ENCODE data around the gene CHFR.
"Not testable (repeated sequence)": the region's sequence is repeated elsewhere in the genome, so short reads cannot be mapped to it uniquely, and the experiment has no call there.

The CHFR gene

DNA sequence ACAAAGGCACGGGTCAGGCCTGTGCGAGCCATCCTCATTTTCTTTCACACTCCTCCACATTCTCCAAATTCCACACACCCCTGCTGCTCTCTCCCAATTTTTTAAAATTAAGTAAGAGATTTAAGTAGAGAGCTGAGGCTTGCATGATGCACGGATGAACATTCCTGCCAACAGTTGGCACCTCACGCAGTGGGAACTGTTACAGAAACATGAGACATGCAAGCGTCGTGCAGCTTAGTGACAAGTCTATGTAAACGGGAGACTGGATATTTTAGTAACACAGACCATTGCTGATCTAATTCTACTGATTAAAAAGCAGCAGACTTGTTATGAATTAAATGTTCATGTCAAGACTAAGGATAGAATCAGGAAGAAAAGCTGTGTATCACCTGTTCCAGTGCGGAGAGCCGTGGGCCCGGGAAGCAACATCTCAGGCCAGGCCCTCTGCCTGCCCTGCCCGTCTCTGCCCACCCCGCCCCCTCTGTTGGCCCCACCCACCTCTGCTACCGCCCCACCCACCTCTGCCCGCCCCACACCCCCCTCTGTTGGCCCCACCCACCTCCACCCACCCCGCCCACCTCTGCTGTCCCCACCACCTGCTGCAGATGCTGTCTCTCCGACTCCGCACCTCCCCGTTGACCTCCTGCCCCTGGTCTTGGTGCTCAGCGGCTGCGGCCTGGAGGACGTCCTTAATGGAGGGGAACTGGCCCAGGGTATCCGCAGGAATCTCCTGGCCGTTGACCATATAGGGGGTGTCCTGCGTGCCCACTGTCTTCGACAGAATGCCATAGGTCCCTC is 79.9 kb downstream of the CHFR start:
- DNase-seq, result no peak

DNA sequence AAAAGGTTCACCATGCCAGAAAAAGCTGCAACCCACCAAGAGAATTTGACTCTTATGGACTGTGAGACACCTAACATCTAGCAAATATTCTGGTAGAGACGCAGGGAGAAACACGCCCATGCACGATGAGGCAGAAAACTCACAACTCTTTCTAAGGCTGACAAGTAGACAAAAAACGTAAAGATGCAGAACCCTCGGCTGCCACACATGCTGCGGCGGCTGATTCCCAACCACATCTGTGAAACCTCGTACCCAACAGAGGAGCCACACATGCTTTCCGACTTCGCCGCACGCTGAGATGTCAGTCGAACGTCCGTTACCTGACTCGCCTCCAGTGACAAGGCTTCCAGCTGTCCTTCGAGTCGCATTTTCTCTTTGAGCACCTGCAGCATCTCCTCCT is 80.5 kb downstream of the CHFR start:
- no peak for DNase-seq

DNA sequence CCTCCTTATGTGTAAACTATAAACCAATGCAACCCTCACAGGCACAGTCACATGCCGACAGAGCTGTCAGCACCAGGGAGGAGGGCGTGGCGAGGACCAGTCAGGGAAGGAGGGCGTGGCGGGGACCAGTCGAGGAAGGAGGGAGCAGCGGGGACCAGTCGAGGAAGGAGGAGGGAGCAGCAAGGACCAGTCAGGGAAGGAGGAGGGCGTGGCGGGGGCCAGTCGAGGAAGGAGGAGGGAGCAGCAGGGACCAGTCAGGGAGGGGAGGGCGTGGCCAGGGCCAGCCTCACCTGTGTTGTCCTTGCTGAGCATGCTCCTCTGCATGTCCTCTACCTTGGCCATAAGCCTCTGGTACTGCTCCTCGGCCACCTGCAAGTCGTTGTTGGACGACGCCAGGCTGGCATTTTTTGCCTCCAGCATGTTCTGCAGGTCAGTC is 83.0 kb downstream of the CHFR start:
- DNase-seq, result no peak

DNA sequence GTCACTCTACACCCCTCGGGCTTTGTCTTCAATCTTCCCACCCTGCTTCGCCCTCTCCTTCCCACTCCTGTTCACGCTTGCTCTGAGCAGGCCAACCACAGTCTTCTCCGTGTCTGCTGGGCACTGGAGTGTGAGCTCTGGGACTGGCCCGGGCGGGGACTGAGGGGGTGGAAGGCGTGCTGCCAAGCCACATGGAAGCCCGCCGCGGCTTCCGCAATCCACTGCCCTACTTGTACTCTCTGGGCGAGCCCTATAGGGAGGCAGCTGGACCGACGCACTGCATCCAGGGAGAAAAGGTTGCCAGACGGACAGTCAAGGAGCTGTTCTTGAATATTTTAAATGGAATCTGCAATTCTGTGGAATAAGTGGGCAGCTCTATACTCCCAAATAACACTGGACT is 83.5 kb downstream of the CHFR start:
- DNase-seq, result no peak

DNA sequence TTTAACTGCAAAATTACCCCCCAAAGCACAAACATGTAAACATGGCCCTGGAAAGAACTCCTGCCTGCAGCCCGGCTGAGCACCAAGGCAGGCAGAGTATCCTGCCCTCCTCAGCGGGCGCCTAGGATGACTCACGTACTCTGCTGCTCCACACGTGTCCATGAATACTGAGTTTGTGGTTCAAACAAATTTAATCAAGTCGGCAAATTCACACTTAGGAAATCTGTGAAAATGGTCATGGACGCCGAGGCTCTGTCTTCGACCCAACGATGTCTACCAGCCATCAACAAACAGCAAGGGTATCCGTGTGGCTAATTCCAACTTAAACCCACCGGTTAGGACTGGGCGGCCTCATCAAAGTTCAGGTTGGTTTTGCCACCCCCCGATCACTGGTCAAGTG is 84.3 kb downstream of the CHFR start:
- no peak for DNase-seq

DNA sequence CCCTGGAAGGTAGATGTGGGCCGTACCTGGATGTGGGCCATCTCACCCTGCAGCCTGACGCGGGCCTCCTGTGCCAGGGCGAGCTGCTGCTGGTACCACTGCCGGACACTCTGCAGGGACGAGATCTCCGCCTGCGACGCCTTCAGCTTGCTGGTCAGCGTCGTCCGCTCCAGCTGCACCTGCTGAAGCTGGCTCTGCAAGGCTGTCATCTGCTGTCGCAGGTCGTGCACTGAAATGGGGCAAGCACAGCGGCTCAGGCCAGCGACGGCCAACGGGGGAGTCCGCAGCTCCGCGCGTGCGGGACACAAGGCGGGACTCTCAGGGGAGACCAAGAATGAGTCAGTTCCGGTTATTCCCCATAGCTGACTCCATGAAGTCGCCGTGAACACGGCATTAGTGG is 85.7 kb downstream of the CHFR start:
- DNase-seq, result no peak

DNA sequence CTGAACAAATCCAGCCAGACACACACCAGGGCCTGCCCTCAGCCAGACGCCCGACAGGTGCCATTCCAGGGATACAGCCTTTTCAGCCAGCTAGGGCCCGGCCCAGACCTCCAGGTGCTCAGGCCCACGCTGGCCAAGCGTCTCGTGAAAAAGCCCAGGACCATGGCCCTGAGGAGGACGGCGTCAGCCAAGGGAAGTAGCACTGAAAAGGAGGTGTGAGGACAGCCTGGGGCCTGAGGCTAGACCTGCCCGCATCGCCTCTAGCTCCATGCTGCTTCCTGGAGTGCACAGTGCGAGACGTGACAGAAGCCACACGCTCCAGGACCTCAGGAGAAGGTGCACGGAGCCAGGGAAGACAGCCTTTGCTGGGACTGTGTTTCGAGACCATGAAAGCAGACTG is 88.6 kb downstream of the CHFR start:
- DNase-seq, result no peak

DNA sequence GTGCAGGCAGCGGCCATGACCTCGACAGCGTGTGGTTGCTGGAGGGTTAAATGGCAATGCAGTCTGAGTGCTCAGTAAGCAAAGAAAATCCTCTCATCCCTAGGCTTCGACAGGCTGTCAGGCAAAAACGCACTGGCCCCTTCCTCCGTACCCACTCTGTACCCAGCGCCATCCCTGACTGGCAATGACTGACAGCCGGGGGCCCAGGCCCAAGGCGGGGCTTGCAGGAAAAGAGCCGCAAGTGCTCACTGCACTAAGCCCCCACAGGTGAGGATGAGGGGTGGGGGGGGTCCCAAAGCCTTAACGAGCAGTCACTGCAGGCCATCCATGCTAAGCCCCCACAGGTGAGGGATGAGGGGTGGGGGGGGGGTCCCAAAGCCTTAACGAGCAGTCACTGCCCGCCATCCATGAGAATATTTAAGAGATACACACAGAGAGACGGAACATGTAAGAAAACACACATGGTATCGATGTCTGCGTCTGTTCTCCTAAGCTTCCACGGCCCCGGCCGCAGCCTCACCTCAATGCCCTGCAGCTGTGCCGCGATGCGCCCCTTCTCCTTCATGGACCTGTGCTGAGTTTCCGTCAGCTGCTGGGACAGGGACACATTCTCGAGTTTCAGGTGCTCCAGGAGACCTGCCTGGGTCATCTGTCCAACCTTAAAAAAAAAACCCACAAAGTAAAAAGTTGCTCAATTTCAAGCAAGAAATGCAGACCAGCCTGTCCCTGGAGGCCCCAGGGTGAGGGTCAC is 89.4 kb downstream of the CHFR start:
- no peak for DNase-seq

DNA sequence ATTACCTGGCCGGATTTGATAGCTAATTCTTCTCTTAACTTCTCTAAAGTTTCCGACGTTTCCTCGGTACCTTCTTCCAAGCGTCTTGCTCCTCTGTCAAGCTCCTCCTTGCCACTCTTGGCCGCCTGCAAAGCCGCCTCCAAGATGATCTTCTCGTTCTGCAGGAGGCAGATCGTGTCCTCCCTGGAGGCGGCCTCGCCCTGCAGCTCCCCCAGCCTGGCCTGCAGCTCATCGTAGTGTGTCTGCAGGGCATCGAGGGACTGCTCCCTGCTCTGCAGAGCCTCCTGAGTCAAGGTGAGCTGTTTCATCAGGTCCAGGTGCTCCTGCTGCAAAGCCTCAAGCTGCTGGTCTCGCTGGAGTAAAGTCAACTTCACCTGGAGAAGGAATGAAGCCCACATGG is 91.6 kb downstream of the CHFR start:
- DNase-seq, result no peak

DNA sequence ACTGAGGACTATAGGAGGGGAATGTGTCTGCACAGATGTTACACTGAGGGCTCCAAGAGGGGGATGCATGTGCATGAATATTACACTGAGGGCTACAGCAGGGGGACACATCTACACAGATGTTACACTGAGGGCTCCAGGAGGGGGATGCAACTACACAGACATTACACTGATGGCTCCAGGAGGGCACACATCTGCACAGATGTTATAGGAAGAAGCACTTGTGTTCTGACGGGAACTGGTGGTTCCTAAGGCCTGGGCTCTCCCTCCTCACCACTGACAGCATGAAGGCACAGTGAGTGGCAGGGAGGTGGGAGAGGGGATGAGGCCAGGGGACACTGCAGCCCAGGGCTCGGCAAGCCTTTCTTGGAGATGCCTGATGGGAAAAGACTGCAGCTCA is 95.5 kb downstream of the CHFR start:
- not testable (repeated sequence) for DNase-seq

DNA sequence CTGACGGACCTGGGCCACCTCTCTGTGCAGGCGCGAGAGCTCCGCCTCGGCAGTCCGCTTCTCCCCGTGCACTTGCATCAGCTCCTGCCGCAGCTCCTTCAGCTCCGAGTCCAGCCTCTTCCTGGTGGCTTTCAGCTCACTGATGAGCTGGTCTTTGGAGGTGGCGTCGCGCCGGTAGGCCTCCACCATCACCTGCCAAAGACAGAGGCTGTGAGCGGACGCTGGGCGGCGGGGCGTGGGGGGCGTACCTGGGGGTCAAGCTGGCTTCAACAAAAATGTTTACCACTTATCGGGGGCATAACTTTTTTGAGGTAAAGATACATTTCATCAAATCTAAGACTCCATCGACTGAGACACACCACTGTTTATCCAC is 98.3 kb downstream of the CHFR start:
- no peak for DNase-seq

DNA sequence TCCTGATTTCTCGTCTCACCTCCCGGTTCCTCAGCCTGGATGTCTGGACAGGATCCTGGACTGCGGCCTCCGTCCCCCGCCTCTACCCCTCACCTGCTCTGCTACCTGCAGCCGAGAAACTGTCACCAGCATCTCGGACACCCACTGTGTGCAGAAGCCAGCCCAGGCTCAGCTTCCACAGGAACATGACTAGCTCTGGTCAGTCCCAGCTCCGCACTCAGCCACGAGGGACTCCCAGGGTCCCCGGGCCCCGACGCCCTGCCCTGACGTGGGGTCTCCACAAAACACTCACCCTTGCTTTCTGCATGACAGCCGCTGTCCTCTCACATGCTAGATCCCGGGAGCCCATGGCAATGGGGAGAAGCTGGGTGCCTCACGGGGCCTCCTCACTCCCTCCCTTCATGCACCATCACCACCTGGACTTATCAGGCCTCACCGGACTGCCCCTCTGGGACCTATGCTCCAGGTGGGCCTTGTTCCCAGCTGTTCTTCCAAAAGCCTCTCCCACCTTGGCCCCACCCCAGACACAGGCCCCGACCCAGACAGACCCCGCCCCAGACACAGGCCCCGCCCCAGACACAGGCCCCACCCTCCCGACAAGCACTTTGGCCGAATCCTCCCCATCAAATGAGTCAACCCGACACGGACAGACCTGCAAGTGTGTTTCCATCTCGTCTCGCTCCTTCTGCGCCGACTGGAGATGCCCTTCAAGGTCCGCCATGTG is 98.9 kb downstream of the CHFR start:
- no peak for DNase-seq

DNA sequence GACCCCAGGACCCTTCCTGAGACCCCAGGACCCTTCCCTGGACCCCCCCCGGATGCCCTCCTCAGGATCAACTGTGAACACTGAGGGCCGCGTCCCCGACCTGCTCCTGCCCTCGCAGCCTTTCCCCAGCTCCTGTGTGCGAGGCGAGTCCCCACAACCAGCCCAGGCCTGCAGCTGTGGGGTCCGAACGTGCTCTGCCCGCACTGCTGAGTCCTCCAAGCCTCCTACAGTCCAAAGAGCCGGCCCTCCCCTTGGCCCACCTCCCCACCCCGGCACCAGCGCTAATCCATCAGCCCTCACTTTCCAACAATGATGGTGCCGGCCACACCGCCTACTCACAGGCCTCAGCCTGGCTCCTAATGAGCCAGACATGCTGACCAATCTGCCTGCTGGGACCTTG is 99.5 kb downstream of the CHFR start:
- no peak for DNase-seq

DNA sequence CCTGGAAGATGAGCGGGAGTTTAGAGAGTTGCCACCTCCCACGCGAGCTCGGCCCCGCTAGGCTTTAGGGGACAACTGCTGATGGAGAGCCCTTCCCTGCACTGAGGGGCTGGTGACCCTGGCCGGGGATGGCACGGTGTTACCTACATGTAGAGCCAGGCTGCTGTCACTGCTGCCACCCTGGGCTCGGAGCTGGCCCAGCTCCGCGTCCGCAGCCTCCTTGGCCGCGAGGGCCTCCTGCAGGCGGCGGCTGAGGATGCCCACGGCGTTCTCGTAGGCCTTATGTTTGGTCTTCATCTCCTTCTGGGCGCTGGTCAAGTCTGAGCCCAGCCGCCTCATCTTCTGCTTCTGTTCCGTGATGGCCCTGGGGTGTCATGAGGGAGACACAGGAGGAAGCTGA is 101.2 kb downstream of the CHFR start:
- no peak for DNase-seq

DNA sequence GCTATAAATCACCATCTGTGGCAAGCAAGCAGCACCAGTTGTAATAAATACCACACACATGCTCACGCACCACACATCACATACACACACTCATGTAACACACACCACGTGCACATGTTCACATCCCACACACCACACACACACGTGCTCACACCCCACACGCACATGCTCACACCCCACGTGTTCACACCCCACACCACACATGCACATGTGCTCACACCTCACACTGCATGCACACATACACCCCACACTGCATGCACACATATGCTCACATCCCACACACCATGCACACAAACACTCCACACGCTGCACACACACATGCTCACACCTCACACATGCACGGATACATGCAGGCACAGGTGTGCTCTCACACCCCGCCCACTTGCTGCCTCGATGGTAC is 102.8 kb downstream of the CHFR start:
- no peak for DNase-seq

DNA sequence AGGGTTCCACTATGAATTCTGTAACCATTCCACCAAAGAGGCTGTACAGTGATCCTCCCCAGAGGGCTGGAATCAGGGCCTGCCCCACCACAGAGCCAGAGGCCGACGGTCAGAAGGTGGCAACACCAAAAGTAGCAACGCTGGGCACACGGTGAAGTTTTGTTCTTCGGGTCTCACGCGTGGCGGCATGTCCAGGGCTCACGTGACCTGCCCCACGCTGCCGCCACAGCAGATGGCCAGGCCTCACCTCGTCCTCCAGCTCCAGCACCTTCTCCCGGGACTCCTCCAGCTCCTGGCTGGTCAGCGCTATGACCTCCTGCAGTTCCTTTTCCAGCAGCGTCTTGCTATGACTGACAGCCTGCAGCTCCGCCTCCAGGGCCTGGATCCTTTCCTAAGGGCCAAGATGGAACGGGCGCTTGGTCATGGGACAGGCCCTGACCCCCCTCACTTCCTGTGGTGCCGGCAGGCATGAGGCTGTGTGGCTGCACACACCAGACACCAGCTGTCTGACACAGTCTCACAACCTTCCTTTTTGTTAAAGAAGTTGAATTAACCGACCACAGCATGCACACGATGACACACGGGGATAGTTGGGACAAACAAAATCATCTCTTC is 103.4 kb downstream of the CHFR start:
- DNase-seq, result no peak

Measured in NCI-H446 (cell line).